Measurements from ENCODE around the gene CTSD. TPM values are rescaled to one million over a fixed set of nuclear protein-coding genes. Genes with fewer than 3 reads are reported as not detected.

The CTSD gene
- total RNA-seq, 4 donors from 2014 or later = 573 to 913 (median 707) TPM

GRCh38 chr11:1751531-1751921 lies 12.2 kb downstream of the CTSD start:
- DNase-seq (ENCODE audit: low spot score in 2 of 2) = no peak
- no peak overlapping the region for H3K4me3 ChIP-seq (ENCODE audit: low read depth, poor library complexity, severe bottlenecking)
- intact Hi-C loops (cut with DNase I; ENCODE audit: low total_unique reads) = no loop called here
- TF ChIP-seq, protein P1, sequence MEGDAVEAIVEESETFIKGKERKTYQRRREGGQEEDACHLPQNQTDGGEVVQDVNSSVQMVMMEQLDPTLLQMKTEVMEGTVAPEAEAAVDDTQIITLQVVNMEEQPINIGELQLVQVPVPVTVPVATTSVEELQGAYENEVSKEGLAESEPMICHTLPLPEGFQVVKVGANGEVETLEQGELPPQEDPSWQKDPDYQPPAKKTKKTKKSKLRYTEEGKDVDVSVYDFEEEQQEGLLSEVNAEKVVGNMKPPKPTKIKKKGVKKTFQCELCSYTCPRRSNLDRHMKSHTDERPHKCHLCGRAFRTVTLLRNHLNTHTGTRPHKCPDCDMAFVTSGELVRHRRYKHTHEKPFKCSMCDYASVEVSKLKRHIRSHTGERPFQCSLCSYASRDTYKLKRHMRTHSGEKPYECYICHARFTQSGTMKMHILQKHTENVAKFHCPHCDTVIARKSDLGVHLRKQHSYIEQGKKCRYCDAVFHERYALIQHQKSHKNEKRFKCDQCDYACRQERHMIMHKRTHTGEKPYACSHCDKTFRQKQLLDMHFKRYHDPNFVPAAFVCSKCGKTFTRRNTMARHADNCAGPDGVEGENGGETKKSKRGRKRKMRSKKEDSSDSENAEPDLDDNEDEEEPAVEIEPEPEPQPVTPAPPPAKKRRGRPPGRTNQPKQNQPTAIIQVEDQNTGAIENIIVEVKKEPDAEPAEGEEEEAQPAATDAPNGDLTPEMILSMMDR (IDR thresholded peaks at IDR 0.05) = no peak
- no peak for TF ChIP-seq POLR2A (IDR thresholded peaks at IDR 0.05)
- WGBS, 2 donors = 63 to 86% methylated on average over 5 of the region's 5 CpGs

DNA sequence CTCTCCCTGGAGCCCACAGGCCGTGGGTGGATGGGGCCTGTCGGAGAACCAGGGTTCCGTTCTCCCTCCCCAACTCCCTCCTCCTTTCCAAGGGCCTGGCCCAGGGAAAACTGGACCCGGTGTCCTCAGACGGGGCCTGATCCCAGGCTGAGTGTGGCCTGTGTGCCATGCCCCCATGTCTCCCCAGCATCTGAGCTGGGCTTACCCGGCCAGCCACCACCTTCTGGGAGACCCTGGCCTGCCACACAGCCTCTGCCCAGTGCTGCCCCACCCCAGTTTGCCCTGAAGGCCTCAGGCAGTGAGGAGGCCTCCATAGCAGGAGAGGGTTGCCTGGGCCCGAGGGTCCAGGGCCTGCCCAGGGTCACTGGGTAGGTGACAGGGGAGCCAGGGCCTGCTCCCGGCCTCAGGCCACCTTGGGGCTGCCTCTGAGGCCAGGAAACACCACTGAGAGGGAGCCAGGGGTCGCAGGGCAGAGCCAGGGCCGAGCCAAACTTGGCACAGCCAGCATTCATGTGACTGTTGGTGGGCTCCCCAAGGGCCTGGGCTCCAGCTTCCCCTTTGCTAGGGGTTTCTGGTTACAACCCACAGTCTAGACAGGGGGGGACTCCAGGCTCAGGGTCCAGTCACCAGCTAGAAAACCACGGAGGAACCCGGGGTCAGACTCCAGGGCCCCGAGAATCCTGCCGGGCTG lies 12.7 kb downstream of the CTSD start:
- 46 to 55% methylated on average over 9 to 13 of the region's 14 CpGs for WGBS, 2 donors
- no peak overlapping the region for H3K4me3 ChIP-seq (ENCODE audit: low read depth, poor library complexity, severe bottlenecking)
- intact Hi-C loops (cut with DNase I; ENCODE audit: low total_unique reads) = no loop called here
- TF ChIP-seq, protein P1 (IDR thresholded peaks at IDR 0.05) = no peak
- TF ChIP-seq POLR2A (IDR thresholded peaks at IDR 0.05) = no peak
- no peak for DNase-seq (ENCODE audit: low spot score in 2 of 2)

DNA sequence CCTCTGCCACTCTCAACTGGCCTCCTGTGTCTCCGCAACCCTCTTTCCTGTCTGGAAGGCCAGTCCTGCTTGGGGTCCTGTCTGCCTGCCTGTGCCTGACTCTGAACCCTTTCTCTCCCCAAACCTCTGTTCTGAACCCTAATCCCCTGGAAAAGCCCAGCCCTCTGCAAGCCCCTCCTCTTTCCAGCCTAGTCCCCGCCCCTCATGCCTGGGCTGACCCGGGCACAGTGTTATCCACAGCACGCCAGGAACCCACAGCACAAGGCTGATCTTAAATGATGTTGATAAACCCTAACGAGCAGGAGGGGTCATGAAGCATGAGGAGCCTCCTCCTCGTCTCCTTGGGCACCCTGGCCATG lies 13.3 kb downstream of the CTSD start, which contains the start of gene IFITM10:
IFITM10 (minus strand) TSS at position 115 of the 359 bp plus-strand sequence. CDS start 153 bp downstream, outside the sequence.
- DNase-seq (ENCODE audit: low spot score in 2 of 2) = no peak
- TF ChIP-seq, protein P1 (IDR thresholded peaks at IDR 0.05) = no peak
- no peak for TF ChIP-seq POLR2A (IDR thresholded peaks at IDR 0.05)
- peak within 1 kb of the TSS; percentile 13 for H3K4me3 ChIP-seq (ENCODE audit: low read depth, poor library complexity, severe bottlenecking)
- WGBS, 2 donors = 26 to 32% methylated on average over 5 to 6 of the region's 6 CpGs
- intact Hi-C loops (cut with DNase I; ENCODE audit: low total_unique reads) = no loop called here

- intact Hi-C loops (cut with DNase I; ENCODE audit: low total_unique reads) = no loop called here
- peak overlapping the region; percentile 13 for H3K4me3 ChIP-seq (ENCODE audit: low read depth, poor library complexity, severe bottlenecking)
- peak in 1 of 2 donors; percentile 84 for DNase-seq (ENCODE audit: low spot score in 2 of 2)
- 33 to 37% methylated on average over 25 of the region's 25 CpGs for WGBS, 2 donors
- TF ChIP-seq POLR2A (IDR thresholded peaks at IDR 0.05) = no peak
- TF ChIP-seq, protein P1 (IDR thresholded peaks at IDR 0.05) = no peak
These were observed 14.1 kb downstream of the CTSD start for GRCh38 chr11:1749395-1750351.

DNA sequence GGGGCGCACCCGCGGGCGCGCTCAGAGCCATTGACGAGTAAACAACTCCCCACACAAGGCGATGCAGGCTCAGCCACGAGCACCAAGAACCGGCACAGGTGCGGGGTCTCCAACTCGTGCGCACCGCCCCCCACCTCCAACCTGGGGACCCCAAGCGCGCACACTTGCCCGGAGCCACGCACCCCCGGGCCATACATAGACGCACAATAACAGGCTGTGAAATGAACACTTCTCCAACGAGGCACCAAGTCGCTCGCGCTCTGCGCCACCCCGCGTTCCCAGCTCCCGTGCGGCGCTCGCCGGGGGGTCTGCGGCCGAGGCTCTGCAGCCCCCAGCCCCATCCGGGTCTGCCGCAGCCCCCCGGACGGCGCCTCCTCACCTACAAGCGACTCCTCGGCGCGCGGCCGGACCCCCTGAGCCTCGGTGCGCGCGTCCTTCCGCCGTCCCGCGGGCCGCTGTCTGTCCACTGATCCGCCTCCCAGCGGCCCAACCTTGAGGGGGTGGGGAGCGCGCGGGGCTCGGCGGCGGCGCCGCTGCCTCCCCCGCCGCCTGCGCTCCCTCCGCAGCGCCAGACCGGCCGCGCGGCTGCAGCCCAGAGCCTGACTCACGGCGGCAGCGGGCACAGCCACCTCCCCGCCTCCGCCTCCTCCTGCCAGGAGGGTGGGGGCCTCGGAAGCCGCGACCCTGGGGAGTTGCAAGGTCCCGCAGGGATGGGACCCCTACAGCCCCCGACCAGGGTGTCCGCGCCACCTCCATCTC lies 14.9 kb downstream of the CTSD start:
- TF ChIP-seq, protein P1 (IDR thresholded peaks at IDR 0.05) = no peak
- TF ChIP-seq POLR2A (IDR thresholded peaks at IDR 0.05) = no peak
- H3K4me3 ChIP-seq (ENCODE audit: low read depth, poor library complexity, severe bottlenecking) = peak overlapping the region; percentile 26
- peak in 1 of 2 donors; percentile 85 for DNase-seq (ENCODE audit: low spot score in 2 of 2)
- 2 to 8% methylated on average over 12 to 49 of the region's 84 CpGs for WGBS, 2 donors
- intact Hi-C loops (cut with DNase I; ENCODE audit: low total_unique reads) = no loop called here
